Natural killer cell treated with Interleukin-12 subunit alpha and Interleukin-12 subunit beta and Interleukin-15 and Interleukin-18, amount 100 ng/mL, for 72 hours (primary cell): ENCODE measurements around the gene BCL2. TPM values are rescaled to one million over a fixed set of nuclear protein-coding genes. Genes with fewer than 3 reads are reported as not detected.

Experiments used
- ATAC-seq, 2 donors: fragments of 150-1000 bp; cut with Tn5 transposase in 1 of 2; sonication (Bioruptor Pico), chemical (Tn5 transposase) in 1 of 2; 2 replicates each; pipeline ENCODE4 v1.10.0; 2021
- DNase-seq: peaks from one replicate; pipeline ENCODE4 v3.0.0; 2022; ENCODE audit warnings: low spot score
- H3K27ac Mint-ChIP-seq, 2 donors: 1 replicate in 1 of 2; 2 replicates in 1 of 2; pipeline ENCODE4 v1.8.0; 2022; ENCODE audit warnings: mixed read lengths in 2 of 2, mild to moderate bottlenecking in 1 of 2, moderate library complexity in 1 of 2
- H3K27me3 Mint-ChIP-seq, 2 donors: 1 replicate in 1 of 2; 2 replicates in 1 of 2; pipeline ENCODE4 v1.8.0; 2022; ENCODE audit warnings: mixed read lengths in 2 of 2
- H3K36me3 Mint-ChIP-seq: one replicate; pipeline ENCODE4 v1.8.0; 2022; ENCODE audit warnings: mixed read lengths
- H3K4me1 Mint-ChIP-seq, 2 donors: 1 replicate in 1 of 2; 2 replicates in 1 of 2; pipeline ENCODE4 v1.8.0; 2022; ENCODE audit warnings: low read depth in 2 of 2, mixed read lengths in 2 of 2, mild to moderate bottlenecking in 1 of 2
- H3K4me3 Mint-ChIP-seq: one replicate; pipeline ENCODE4 v1.8.0; 2022; ENCODE audit warnings: mixed read lengths
- H3K9me3 Mint-ChIP-seq: 2 replicates; pipeline ENCODE4 v1.8.0; 2022; ENCODE audit warnings: mixed read lengths
- total RNA-seq, 2 donors: library from RNA; stranded (reverse); gene quantifications; one replicate each; pipeline ENCODE4 v1.2.3, GENCODE V29; 2022

The BCL2 gene
- total RNA-seq, 2 donors from 2014 or later: 61.7 to 84.7 TPM

- H3K27me3 Mint-ChIP-seq: no peaks in the 10 kb centered on the region
- DNase-seq: no peak
- H3K9me3 Mint-ChIP-seq: no peaks in the 10 kb centered on the region
- ATAC-seq: no peak
- peaks cover 54 to 83% of the 10 kb centered on the region in 2 donors for H3K4me1 Mint-ChIP-seq
- peaks cover 23% of the 10 kb centered on the region for H3K36me3 Mint-ChIP-seq
- peak overlapping the region in 1 of 2 donors; percentile 35 for H3K27ac Mint-ChIP-seq
- H3K4me3 Mint-ChIP-seq: peak overlapping the region; percentile 11
Observed at GRCh38 chr18:63311118-63312018, 8.2 kb downstream of the BCL2 start.

- H3K27me3 Mint-ChIP-seq: no peaks in the 10 kb centered on the region
- H3K4me3 Mint-ChIP-seq: peak overlapping the region; percentile 23
- DNase-seq: no peak
- peak in 1 of 2 donors; percentile 46 for ATAC-seq
- no peak overlapping the region for H3K27ac Mint-ChIP-seq
- H3K36me3 Mint-ChIP-seq: peaks cover 19% of the 10 kb centered on the region
- H3K4me1 Mint-ChIP-seq: peaks cover 49 to 76% of the 10 kb centered on the region in 2 donors
- no peaks in the 10 kb centered on the region for H3K9me3 Mint-ChIP-seq
Observed at GRCh38 chr18:63309422-63309821, 10.1 kb downstream of the BCL2 start.

- no peak overlapping the region for H3K4me3 Mint-ChIP-seq
- H3K4me1 Mint-ChIP-seq: peaks cover 47 to 74% of the 10 kb centered on the region in 2 donors
- ATAC-seq (no peak), DNase-seq (no peak)
- peak overlapping the region; percentile 60 to 74 for H3K27ac Mint-ChIP-seq
- no peaks in the 10 kb centered on the region for H3K27me3 Mint-ChIP-seq
- H3K36me3 Mint-ChIP-seq: peaks cover 14% of the 10 kb centered on the region
- no peaks in the 10 kb centered on the region for H3K9me3 Mint-ChIP-seq
Observed at GRCh38 chr18:63307551-63308200, 11.9 kb downstream of the BCL2 start.

GRCh38 chr18:63306819-63307550 lies 12.6 kb downstream of the BCL2 start:
- Mint-ChIP-seq H3K27ac (peak overlapping the region; percentile 60 to 74), H3K9me3 (no peaks in the 10 kb centered on the region), H3K27me3 (no peaks in the 10 kb centered on the region), H3K4me1 (peaks cover 49 to 76% of the 10 kb centered on the region in 2 donors), H3K4me3 (no peak overlapping the region), H3K36me3 (peaks cover 14% of the 10 kb centered on the region)
- no peak for DNase-seq
- no peak for ATAC-seq

GRCh38 chr18:63306249-63306648 lies 13.3 kb downstream of the BCL2 start:
- Mint-ChIP-seq H3K27ac (peak overlapping the region; percentile 60 to 74), H3K27me3 (no peaks in the 10 kb centered on the region), H3K9me3 (no peaks in the 10 kb centered on the region), H3K4me3 (no peak overlapping the region), H3K4me1 (peaks cover 54 to 80% of the 10 kb centered on the region in 2 donors), H3K36me3 (peaks cover 12% of the 10 kb centered on the region)
- ATAC-seq (no peak), DNase-seq (no peak)

- peak overlapping the region; percentile 56 for H3K4me3 Mint-ChIP-seq
- ATAC-seq (no peak), DNase-seq (no peak)
- peaks cover 15% of the 10 kb centered on the region for H3K36me3 Mint-ChIP-seq
- peak overlapping the region; percentile 97 to 99 for H3K27ac Mint-ChIP-seq
- peaks cover 73 to 88% of the 10 kb centered on the region in 2 donors for H3K4me1 Mint-ChIP-seq
- no peaks in the 10 kb centered on the region for H3K27me3 Mint-ChIP-seq
- H3K9me3 Mint-ChIP-seq: no peaks in the 10 kb centered on the region
Observed at GRCh38 chr18:63303547-63303946, 16.0 kb downstream of the BCL2 start.

GRCh38 chr18:63302636-63303405 lies 16.7 kb downstream of the BCL2 start:
- no peaks in the 10 kb centered on the region for H3K9me3 Mint-ChIP-seq
- H3K4me3 Mint-ChIP-seq: peak overlapping the region; percentile 85
- no peaks in the 10 kb centered on the region for H3K27me3 Mint-ChIP-seq
- peak overlapping the region; percentile 97 to 99 for H3K27ac Mint-ChIP-seq
- peaks cover 72 to 90% of the 10 kb centered on the region in 2 donors for H3K4me1 Mint-ChIP-seq
- H3K36me3 Mint-ChIP-seq: peaks cover 15% of the 10 kb centered on the region
- no peak for DNase-seq
- no peak for ATAC-seq

GRCh38 chr18:63302220-63302619 lies 17.3 kb downstream of the BCL2 start:
- peaks cover 70 to 84% of the 10 kb centered on the region in 2 donors for H3K4me1 Mint-ChIP-seq
- peak overlapping the region; percentile 97 to 99 for H3K27ac Mint-ChIP-seq
- no peak for DNase-seq
- no peaks in the 10 kb centered on the region for H3K27me3 Mint-ChIP-seq
- no peak for ATAC-seq
- H3K4me3 Mint-ChIP-seq: peak overlapping the region; percentile 85
- no peaks in the 10 kb centered on the region for H3K9me3 Mint-ChIP-seq
- peaks cover 15% of the 10 kb centered on the region for H3K36me3 Mint-ChIP-seq

- DNase-seq (no peak), ATAC-seq (peak; percentile 64 to 83)
- Mint-ChIP-seq H3K4me3 (peak overlapping the region; percentile 85), H3K27me3 (no peaks in the 10 kb centered on the region), H3K27ac (peak overlapping the region; percentile 97 to 99), H3K4me1 (peaks cover 67 to 76% of the 10 kb centered on the region in 2 donors), H3K36me3 (peaks cover 9% of the 10 kb centered on the region), H3K9me3 (no peaks in the 10 kb centered on the region)
Observed at GRCh38 chr18:63301434-63301833, 18.1 kb downstream of the BCL2 start.

- Mint-ChIP-seq H3K36me3 (peaks cover 10% of the 10 kb centered on the region), H3K4me1 (peaks cover 68 to 76% of the 10 kb centered on the region in 2 donors)
- DNase-seq: peak; percentile 65
Observed at GRCh38 chr18:63299837-63300745, 19.5 kb downstream of the BCL2 start.

GRCh38 chr18:63298400-63299365 lies 20.9 kb downstream of the BCL2 start:
- ATAC-seq (peak; percentile 36 to 48), DNase-seq (no peak)
- peaks cover 64 to 65% of the 10 kb centered on the region in 2 donors for H3K4me1 Mint-ChIP-seq
- H3K36me3 Mint-ChIP-seq: peaks cover 13% of the 10 kb centered on the region
- H3K4me3 Mint-ChIP-seq: peak overlapping the region; percentile 85
- no peaks in the 10 kb centered on the region for H3K9me3 Mint-ChIP-seq
- peak overlapping the region; percentile 97 to 99 for H3K27ac Mint-ChIP-seq
- H3K27me3 Mint-ChIP-seq: no peaks in the 10 kb centered on the region

More at GRCh38 chr18:63299837-63300745, 19.5 kb downstream of the BCL2 start:
- no peaks in the 10 kb centered on the region for H3K27me3 Mint-ChIP-seq
- peak overlapping the region; percentile 85 for H3K4me3 Mint-ChIP-seq
- peak; percentile 85 to 86 for ATAC-seq
- peak overlapping the region; percentile 97 to 99 for H3K27ac Mint-ChIP-seq
- H3K9me3 Mint-ChIP-seq: no peaks in the 10 kb centered on the region
